ENCODE data around the gene VIPR2.
"Not testable (repeated sequence)": the region's sequence is repeated elsewhere in the genome, so short reads cannot be mapped to it uniquely, and the experiment has no call there.

VIPR2 gene

GRCh38 chr7:159086301-159086925 lies 58.3 kb downstream of the VIPR2 start:
- no peak for DNase-seq

- DNase-seq: no peak
Observed at GRCh38 chr7:159084069-159084801, 60.4 kb downstream of the VIPR2 start.

- no peak for DNase-seq
Observed at GRCh38 chr7:159083698-159084068, 61.0 kb downstream of the VIPR2 start.

DNA sequence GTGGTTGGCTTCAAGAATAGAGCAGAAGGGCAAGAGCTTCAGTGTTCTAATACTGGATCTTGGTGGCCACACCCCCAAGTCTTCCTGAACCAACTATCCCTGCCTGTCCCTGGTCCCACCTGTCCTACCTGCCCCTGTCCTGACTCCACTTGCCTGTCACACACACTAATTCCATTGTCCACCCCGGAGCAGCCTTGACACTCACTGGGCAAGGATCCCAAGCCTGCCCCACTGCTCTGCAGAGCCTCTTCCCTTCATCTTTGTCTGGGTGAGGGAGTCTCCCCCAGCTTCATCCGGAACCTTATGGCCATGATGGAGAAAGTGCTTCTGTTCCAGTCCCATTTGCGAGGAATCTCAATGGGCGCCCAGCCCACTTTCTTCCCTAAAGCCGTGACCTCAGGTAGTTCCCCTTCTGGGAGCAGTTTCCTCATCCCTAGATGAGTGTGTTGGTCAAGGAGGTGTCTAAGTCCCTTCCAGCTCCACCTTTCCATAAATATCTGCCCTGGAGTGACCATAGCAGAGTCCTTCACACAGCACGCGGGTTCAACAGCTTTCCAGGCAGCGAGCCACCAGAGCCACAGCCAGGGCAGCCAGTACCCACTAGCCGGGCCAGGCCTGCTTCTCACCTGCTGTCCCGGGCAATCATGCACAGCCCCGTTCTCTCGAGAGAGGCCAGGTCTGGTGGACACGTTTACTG lies 61.5 kb downstream of the VIPR2 start:
- no peak for DNase-seq

DNA sequence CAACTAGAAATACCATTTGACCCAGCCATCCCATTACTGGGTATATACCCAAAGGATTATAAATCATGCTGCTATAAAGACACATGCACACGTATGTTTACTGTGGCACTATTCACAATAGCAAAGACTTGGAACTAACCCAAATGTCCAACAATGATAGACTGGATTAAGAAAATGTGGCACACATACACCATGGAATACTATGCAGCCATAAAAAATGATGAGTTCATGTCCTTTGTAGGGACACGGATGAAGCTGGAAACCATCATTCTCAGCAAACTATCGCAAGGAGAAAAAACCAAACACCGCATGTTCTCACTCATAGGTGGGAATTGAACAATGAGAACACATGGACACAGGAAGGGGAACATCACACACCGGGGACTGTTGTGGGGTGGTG lies 62.6 kb downstream of the VIPR2 start:
- not testable (repeated sequence) for DNase-seq

DNA sequence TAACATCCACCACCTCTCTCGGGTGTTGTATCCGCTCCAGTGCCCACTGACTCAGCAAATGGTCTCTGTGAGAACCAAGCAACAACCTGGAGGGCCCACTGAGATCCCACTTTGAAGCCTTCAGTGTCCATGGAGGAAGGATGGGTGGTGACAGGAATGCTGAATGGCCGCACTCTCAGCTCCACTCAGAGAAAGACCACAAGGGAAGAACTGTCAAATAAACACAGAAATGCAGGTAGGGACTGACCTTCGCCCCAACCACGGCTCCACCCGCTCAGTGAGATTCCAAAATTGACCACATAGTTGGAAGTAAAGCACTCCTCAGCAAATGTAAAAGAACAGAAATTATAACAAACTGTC lies 65.8 kb downstream of the VIPR2 start:
- no peak for DNase-seq

DNA sequence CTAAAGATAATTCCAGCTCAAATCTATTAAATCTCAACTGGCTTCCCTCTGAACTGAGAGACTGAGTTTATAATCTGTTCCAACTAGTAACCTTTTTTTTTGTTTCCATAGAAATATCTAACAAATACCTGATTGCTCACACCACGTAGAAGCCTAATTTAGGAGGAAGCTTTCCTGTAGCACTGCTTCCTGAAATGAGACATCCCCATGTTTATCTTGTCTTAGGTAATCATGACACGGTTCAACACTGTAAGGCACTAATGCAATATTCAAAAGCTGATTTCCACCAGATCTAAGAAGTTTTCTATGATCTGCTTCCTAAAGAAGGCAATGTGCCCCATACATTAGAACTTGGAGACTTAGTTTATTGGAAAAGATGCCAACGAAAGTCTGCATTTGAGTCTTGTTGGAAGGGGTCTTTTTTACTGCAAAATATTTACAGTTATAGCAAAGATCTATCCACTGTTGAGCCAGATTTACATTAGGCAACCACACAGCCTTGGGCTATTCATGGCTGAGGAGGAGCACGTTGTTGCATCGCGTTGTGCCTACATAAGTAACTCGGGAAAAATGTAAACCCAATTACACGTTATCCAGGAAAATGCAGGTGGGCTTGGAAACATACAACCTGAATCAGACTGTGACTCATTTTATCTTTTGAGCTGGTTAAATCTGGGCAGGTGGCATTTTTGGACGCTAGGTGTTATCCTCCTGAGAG lies 66.3 kb downstream of the VIPR2 start:
- DNase-seq: no peak

DNA sequence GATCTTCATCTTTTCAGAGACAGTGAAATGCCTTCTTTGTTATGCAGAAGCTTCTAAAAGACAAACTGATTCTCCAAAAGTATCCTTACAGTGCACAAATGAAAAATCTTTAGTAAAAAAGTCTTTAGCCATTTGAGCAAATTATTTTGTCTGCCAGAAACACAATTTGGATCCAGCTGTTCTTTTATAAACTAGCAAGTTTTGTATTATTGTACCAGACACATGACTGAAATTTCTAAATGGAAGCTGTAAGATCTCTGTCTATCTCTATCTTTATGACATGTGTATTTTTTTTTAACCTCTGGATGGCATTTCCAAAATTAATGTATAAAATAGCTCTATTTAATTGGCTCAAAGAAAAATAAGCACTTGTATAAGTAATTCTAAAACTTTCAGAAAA lies 68.3 kb downstream of the VIPR2 start:
- no peak for DNase-seq

- no peak for DNase-seq
Observed at GRCh38 chr7:159075563-159076238, 69.0 kb downstream of the VIPR2 start.

- no peak for DNase-seq
Observed at GRCh38 chr7:159071260-159071659, 73.4 kb downstream of the VIPR2 start.

- peak in 1 of 2 experiments; percentile 58 for DNase-seq
Observed at GRCh38 chr7:159070431-159071148, 74.1 kb downstream of the VIPR2 start.

DNA sequence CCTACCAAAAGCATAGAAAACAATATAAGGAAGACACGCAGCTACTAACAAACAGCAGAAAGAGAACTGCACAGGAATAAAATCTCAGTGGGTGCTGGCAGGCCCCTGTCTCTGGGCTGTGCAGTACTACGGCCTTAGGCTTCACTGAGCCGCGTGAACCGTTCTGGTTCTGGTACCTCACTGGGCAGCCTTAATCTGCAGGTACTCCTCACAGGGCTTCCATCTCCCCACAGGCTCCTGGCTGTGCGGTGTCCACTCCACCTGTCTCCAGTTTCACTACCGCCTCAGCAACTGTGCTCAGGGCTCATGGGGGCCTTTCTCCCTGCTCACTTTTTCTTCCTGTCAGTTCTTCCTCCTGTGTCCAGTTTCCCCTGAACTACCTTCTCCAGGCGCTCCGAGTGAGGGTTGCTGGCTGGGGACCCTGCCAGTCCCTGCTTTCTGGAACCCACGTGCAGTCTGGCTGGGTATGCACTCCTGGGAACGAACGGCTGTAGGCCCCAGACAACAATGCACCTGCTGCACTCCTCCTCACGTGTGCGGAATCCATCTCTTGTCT lies 75.7 kb downstream of the VIPR2 start:
- DNase-seq: no peak

- DNase-seq: no peak
Observed at GRCh38 chr7:159068488-159068811, 76.2 kb downstream of the VIPR2 start.

- no peak for DNase-seq
Observed at GRCh38 chr7:159067576-159068487, 76.8 kb downstream of the VIPR2 start.

DNA sequence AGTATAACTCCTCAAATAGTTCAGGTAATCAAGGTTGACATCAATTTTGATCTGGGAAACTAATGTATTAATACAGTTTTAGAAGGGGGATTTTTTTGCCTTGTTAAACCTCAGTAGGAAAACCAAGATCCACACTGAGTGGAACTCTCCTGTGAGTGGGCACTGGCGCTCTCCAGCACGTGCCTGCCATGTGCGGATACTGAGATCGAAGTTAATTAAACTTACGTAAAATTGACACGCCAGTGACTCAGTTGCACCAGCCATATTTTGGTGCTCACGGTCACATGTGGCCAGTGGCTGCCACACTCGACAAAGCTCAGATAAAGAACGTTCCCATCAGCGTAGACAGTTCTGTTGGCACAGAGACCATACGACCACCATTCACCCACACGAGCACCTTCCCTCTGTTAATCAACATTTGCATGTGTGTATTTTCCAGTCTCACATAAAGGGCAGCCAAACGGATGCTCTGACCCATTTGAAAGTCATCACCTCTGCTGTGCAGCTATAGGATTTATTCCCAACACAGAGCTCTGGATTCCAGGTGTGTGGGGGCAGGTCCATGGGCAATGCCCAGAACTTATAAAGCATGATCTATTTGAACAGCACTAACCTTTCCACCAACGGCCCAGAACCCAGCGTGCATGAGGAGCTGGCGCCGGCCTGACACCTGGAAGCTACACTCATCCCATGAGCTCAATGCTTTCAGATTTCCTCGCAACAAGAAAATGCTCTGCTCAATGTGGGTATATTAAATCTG lies 77.7 kb downstream of the VIPR2 start:
- no peak for DNase-seq

DNA sequence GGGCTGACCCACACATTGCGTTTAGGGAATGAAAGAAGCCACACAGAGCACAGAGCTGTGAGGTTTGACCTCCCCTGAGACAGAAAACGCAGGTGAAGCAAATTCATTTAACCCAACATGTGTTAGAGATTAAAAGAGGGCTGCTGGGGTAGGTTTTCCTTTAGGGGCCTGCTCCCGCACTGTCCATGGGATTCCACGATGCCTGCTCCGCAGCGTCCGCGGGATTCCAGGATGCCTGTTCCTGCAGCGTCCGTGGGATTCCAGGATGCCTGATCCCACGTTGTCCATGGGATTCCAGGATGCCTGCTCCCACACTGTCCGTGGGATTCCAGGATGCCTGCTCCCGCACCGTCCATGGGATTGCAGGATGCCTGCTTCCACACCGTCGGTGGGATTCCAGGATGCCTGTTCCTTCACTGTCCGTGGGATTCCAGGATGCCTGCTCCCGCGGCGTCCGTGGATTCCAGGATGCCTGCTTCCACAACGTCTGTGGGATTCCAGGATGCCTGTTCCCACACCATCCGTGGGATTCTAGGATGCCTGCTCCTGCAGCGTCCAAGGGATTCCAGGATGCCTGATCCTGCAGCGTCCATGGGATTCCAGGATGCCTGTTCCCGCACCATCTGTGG lies 78.7 kb downstream of the VIPR2 start:
- no peak for DNase-seq

DNA sequence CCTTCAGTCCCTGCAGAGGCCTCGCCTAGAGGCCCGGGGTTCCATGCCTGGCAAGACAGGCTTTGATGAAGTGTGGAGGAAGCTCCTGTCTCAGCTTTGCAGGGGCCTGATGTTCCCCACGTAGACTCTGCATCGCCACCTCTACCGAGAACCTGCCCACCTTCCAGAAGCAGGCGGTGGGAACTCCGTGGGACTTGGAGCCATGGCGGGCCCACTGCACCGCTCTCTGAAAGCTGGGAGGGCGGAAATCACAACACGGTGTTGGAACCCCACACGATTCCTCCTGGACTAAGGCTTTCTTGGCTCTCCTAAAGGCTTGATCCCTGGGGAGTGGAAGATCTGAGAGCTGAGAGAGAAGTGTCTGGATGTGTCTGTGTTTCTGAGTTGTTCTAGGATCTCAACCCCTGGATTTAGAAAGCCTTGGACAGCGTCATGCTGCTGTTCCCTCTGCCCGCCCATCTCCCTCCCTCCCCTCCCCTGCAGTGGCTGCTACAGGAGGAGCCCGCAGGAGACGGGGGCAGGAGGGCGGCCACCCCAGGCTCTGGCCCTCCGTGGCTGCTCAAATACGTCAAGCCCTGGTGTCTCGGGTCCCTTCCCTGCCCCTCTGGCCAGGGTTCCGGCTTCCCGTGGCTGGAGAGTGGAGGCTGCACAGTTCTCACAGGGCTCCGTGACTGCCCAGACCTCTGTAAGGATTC lies 79.7 kb downstream of the VIPR2 start:
- DNase-seq: no peak

DNA sequence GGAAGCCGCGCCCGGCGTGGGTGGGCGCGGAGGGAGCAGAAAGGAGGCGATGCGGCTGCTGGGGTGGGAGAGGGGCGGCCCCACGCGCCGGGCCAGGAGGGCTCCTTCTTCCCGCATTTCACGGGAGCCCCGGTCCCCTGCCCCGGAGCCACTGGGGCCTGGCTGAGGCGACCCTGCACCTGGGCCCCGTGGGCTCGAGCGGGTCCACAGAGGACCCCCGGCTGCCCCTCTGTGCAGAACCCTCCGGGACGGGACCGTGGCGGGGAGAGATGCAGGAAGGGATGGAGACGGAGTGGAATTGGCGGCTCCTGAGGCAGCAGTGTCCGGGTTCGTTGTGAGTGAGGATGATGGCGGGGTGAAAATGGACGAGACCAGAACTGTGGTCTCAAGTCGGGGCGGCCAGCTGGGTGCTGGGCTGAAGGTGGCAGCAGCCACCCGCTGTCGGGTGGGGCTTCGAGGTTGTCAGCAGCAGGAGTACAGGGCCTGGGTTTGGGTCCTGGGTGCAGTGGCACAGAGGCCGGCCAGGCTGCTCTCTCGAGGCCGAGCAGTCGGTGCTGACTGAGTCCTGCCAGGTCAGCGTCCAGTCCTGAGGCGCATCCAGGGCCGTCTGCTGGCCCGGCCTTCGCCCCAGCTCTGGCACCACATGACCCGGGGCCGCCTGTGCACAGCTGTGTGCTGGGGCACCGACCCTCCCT lies 80.4 kb downstream of the VIPR2 start:
- no peak for DNase-seq

Data from NCI-H2081 (cell line).